ENCODE results near the gene AURKB. TPM values are rescaled to one million over a fixed set of nuclear protein-coding genes. Genes with fewer than 3 reads are reported as not detected.

AURKB gene
- total and polyA plus RNA-seq, 2 of the 13 experiments (the other 11 are each of a cell fraction or from before 2014, with no cell fraction given), result 29.5 to 75.3 TPM

GRCh38 chr17:8156246-8156992 is 54.0 kb downstream of the AURKB start (continued):
- no peak for TF ChIP-seq NRL (CRISPR knock-in tag; IDR thresholded peaks at IDR 0.05; ENCODE audit: borderline replicate concordance)
- TF ChIP-seq CREB3 (CRISPR knock-in tag; IDR thresholded peaks at IDR 0.05), result no peak
- no peak for TF ChIP-seq ZNF34 (CRISPR knock-in tag; IDR thresholded peaks at IDR 0.05; ENCODE audit: borderline replicate concordance)
- peak; percentile 69 for TF ChIP-seq ATF2 (CRISPR knock-in tag; IDR thresholded peaks at IDR 0.05)
- TF ChIP-seq HNF1B (CRISPR knock-in tag; IDR thresholded peaks at IDR 0.05), result peak; percentile 43; the same call in 1 of the 2 replicates
- TF ChIP-seq ZGPAT (CRISPR knock-in tag; IDR thresholded peaks at IDR 0.05), result peak; percentile 50; the same call in 1 of the 2 replicates
- peak; percentile 69 for TF ChIP-seq THAP11 (CRISPR knock-in tag; IDR thresholded peaks at IDR 0.05)
- TF ChIP-seq RBFOX2 (IDR thresholded peaks at IDR 0.05; ENCODE audit: low read depth, low read length), result peak; percentile 59
- TF ChIP-seq PHF8 (CRISPR knock-in tag; IDR thresholded peaks at IDR 0.05), result peak; percentile 51; the same call in 1 of the 2 replicates
- TF ChIP-seq LCORL (IDR thresholded peaks at IDR 0.05), result no peak
- TF ChIP-seq LCORL (CRISPR knock-in tag; IDR thresholded peaks at IDR 0.05), result peak; percentile 36; the same call in 1 of the 2 replicates
- TF ChIP-seq TAF1 (CRISPR knock-in tag; IDR thresholded peaks at IDR 0.05), result peak; percentile 13; the same call in 1 of the 2 replicates
- 0 out of 2 replicates have a peak, but pooled peaks have one; percentile 11 for TF ChIP-seq ERF (CRISPR knock-in tag; IDR thresholded peaks at IDR 0.05)
- peak in 1 of 2 experiments; percentile 66; a peak in 2 of 4 replicates for TF ChIP-seq EP300 (IDR thresholded peaks at IDR 0.05; ENCODE audit: low read depth in 2 of 2, low read length in 2 of 2)
- no peak for TF ChIP-seq EP300 (CRISPR knock-in tag; IDR thresholded peaks at IDR 0.05; ENCODE audit: borderline replicate concordance)
- no peak; the same call in 1 of the 2 replicates for TF ChIP-seq HOXA5 (CRISPR knock-in tag; IDR thresholded peaks at IDR 0.05)
- peak; percentile 63 to 70 for TF ChIP-seq POLR2A (IDR thresholded peaks at IDR 0.05; ENCODE audit: insufficient read depth in 1 of 2, low read depth in 2 of 2, low read length in 2 of 2)
- TF ChIP-seq ARID5B (CRISPR knock-in tag; IDR thresholded peaks at IDR 0.05), result peak; percentile 22; the same call in 1 of the 2 replicates
- no peak for TF ChIP-seq ZNF883 (CRISPR knock-in tag; IDR thresholded peaks at IDR 0.05; ENCODE audit: not compliant biosample characterization)
- TF ChIP-seq FOXA3 (CRISPR knock-in tag; IDR thresholded peaks at IDR 0.05), result peak; percentile 71
- TF ChIP-seq ZNF12 (CRISPR knock-in tag; IDR thresholded peaks at IDR 0.05), result no peak

Measured in HepG2 (cell line).